GM18499 (cell line): ENCODE results near the gene IL17RE.
"Not testable (repeated sequence)": the region's sequence is repeated elsewhere in the genome, so short reads cannot be mapped to it uniquely, and the experiment has no call there.

Experiments used
- ATAC-seq: cut with Tn5 transposase; IDR thresholded peaks from one replicate; pipeline ENCODE4 v1.9.1; 2021; ENCODE audit warnings: moderate number of reproducible peaks; ENCODE audit not compliant: insufficient read depth, unreplicated experiment

The IL17RE gene

DNA sequence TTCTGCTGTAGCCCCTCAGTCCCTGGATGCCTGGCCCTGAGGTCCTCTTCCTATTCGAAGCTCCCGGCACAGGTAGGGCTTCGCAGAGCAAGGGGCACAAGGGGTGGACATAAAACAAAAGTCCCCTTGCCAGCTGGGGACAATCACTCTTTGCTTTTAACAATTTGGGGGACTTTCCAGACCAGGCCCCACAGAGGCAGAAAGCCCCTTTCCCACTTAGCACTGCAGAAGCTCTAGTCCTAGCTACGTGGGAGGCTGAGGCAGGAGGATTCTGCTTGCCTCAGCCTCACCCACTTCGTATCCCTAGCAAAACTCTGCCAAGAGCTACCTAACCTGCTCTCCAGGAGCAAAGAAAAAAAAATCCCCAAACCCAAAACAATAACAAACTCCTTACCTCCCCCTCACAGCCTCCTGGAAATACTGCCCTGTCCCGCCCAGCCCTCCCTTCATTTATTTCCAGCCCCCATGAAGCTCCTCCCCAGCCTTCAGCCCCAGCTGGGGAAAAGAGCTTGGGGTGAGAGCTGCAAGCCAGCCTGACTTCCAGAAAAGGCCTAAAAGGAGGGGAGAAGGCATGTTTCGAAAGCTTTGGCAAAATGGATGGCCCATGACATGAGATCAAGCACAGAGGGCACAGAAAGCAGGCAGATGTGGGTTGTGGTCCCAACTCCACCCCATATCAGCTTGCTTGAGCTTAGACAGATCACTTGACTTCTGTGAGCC lies 22.7 kb upstream of the IL17RE start, which contains the start of gene CIDEC:
Gene CIDEC, minus strand, starts transcription at position 424 of the 720 bp plus-strand sequence. CDS start 1,767 bp downstream, outside the sequence.
- no peak for ATAC-seq

DNA sequence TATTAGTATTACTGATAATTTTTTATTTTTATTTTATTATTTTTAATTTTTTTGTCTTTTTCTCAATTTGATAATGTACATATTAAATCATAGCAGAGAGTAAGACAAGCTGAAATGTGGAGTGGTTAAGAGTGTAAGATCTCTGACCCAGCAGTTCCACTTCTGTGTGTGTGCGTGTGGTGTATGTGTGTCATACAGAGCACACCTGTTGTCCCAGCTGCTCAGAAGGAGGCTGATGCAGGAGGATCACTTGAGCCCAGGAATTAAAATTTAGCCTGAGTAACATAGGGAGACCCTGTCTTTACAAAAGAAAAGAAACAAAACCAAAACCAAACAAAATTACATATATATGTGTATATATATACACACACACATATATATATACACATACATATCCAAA lies 21.2 kb upstream of the IL17RE start:
- ATAC-seq = no peak

DNA sequence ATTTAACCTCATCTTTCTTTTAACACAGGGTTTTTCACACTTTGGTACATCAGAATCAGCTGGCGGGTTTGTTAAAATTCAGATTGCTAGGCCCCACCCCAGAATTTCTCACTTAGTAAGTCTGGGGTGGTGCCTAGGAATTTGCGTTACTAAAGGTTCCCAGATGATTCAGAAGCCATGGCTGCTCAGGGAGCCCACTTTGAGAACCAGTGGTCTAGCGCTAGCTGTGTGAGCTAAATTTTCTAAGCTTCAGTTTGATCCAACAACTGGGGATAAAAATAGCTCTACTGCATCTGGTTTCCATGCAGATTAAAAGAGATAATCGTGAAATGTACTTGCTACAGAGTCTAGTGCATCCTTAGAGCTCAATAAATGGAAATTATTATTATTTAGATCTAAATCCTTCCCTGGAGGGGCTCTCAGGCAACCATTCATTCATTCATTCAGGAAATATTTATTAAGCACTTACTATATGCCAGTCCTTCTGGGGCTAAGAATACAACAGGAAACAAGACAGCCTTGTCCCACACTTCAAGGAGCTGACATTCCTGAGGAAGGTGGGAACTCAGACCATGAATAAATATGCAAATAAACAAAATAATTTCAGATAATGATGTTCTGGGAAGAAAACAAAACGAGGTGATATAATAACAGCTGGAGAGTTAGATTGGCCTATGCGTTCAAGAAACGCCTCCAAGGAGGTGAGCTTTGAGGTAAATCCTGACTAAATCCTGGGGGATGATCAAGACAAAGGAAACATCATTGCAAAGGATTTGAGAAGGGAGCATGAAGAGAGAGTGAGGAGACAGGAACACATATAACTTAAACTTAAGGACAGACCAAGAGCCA lies 18.7 kb upstream of the IL17RE start:
- ATAC-seq = no peak

DNA sequence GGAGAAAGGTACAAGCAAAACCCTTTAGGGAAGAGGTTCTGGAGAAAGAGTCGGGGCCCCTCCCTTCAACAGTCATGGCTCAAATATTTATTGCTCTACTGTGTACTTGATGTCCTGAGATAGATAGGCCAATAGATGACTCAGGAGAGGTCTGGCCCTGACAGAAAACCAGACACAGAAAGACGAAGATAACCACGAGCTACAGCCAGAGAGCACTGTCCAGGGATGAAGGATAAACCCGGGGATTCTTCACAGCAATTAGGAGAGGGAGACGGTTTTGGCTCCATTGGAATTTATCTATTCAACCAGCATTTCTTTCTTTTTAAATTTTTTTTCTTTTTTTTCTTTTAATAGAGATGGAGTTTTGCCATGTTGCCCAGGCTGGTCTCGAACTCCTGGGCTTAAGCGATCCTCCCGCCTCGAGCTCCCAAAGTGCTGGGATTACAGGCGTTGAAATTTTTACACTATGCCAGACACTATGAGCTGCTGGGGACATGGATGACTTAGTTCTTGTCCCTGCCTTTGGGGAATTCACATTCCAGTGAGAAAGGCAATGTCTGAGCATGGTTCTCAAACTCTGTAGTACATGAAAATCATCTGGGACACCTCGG lies 18.0 kb upstream of the IL17RE start:
- ATAC-seq = no peak

DNA sequence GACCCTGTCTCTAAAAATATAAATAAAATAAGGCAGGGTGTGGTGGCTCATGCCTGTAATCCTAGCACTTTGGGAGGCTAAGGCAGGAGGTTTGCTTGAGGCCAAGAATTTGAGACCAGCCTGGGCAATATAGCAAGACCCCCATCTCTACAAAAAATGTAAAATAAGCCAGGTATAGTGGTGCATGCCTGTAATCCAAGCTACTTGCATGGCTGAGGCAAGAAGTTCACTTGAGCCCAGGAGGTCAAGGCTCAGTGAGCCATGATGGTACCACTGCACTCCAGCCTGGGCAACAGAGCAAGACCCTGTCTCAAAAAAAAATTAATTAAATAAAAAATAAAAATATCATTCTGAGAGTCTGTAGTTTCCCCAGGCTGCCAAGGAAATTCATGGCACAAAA lies 16.3 kb upstream of the IL17RE start:
- ATAC-seq = no peak

DNA sequence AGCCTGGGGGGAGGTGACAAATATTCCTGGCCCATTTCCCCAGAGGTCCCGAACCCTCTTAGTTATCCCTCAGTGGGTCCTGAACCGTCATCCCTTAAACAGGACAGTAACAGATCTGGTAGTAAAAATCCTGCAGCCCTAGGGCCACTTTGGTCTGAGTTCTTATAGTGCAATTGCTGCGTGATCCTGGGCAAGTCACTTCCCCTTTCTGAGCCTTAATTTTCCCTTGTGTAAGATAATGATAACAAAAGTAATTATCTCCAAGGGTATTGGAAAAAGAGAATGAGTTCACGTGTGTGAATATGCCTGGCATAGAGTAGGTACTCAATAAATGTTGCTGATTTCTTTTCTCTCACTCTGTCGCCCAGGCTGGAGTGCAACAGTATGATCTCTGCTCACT lies 15.2 kb upstream of the IL17RE start:
- no peak for ATAC-seq

DNA sequence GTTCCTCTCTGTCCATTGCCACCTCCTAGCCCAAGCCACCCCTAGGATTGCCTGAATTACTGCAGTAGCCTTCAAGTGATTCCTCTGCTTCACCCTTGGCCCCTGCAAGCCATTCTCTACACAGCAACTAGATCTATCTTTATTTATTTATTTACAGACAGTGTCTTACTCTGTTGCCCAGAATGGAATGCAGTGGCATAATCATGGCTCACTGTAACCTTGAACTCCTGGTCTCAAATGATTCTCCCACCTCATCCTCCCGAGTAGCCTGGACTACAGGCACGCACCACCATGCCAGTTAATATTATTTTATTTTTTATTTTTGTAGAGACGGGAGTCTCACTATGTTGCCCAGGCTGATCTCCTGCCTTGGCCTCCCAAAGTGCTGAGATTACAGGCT lies 14.1 kb upstream of the IL17RE start:
- ATAC-seq = no peak

DNA sequence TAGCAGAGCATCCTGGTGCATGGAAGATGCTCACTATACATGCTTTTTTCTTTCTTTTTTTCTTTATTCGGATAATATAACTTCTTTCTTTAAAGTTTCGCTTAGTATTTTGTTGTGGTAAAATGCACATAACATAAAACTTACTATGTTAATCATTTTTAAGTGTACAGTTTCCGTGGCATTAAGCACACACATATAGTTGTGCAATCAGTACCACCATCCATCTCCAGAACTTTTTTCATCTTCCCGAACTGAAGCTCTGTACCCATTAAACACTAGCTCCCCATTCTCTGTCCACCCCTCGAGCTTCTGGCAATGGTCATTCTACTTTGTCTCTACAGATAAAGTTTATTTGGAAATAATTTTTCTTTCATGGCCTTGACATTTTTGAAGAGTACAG lies 13.2 kb upstream of the IL17RE start:
- no peak for ATAC-seq

DNA sequence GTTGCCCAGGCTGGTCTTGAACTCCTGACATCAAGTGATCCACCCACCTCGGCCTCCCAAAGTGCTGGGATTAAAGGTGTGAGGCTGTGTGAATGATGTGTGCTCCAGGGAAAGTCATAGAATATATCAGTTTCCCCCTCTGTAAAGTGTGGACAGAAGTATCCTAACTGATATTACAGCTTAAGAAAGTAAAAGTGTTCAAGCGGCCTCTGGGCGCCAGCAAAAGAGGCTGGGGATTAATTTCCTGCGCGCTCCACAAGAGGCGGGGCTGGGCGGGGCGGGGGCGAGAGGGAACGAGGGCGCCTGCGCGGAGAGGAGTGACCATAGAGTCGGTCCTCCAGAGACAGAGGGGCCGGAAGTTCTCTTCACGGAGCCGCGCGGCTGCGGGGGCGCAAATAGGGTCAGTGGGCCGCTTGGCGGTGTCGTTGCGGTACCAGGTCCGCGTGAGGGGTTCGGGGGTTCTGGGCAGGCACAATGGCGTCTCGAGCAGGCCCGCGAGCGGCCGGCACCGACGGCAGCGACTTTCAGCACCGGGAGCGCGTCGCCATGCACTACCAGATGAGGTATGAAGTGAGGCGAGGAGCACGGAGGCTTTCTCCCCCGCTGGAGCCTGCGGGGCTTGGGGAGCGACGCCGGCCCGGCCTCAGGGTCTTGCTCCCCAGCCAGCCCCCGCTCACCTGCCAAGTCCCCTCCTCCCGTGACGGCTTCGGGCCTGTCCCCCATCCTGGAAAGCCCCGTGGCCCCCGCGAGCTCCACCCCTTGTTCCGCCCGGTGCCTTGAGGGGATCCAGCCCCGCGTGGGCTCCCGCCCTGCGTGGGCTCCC lies 12.2 kb upstream of the IL17RE start, which contains the start of gene JAGN1:
Gene JAGN1, plus strand, starts transcription at position 362 of the 823 bp plus-strand sequence. Its CDS starts 113 bp downstream, at position 475.
- no peak for ATAC-seq

DNA sequence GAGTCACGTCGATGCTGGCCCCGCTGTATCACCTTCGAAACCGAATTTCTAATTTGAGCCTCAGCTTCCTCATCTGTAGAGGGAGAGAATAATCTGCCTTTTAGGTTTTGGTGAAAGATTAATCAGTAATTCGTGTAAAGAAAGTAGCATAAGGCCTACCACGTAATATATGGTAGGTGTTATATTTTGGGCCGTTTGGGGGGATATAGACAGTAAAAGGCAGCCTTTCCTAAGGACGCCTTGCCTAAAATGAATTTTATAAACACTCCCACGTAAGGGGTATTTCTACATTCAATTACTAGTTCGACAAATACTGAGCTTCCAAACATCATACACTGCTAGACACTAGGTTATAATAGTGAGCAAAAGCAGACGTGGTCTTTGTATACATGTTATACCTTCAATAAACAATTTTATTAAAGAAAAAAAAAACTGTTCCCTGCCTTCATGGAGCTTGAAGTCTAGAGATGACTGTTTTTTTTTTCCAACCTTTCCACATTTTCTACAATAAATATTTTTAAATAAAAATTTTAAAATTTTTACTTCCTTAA lies 11.5 kb upstream of the IL17RE start:
- no peak for ATAC-seq

DNA sequence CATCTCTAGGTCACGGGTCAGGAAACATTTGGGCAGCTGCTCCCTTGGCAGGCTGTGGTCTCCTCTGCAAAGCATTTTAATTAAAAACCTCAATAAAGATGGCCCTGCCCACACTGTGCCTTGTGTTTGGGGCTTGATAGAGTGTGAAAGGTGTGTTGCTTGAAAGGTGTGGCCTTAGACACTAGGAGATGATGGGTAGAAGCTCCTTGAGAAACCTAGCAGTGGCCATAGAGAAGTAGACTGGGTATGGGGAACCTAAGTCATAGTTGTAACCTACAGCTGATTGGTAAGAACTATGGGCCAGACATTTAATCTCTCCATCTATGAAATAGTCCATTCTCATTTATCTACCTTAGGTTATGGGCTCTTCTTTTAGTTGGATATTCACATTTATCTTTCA lies 8.9 kb upstream of the IL17RE start:
- no peak for ATAC-seq

DNA sequence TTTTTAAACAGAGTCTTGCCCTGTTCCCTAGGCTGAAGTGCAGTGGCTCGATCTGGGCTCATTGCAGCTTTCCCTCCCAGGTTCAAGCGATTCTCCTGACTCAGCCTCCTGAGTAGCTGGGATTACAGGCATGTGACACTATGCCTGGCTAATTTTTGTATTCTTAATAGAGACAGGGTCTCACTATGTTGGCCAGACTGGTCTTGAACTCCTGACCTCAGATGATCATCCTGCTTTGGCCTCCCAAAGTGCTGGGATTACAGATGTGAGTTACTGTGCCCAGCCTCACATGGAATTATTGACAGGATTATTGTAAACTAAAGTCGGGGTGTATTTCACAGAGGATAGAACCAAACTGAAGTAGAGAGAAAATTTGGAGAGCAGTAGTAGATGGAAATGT lies 6.9 kb upstream of the IL17RE start:
- ATAC-seq = not testable (repeated sequence)

DNA sequence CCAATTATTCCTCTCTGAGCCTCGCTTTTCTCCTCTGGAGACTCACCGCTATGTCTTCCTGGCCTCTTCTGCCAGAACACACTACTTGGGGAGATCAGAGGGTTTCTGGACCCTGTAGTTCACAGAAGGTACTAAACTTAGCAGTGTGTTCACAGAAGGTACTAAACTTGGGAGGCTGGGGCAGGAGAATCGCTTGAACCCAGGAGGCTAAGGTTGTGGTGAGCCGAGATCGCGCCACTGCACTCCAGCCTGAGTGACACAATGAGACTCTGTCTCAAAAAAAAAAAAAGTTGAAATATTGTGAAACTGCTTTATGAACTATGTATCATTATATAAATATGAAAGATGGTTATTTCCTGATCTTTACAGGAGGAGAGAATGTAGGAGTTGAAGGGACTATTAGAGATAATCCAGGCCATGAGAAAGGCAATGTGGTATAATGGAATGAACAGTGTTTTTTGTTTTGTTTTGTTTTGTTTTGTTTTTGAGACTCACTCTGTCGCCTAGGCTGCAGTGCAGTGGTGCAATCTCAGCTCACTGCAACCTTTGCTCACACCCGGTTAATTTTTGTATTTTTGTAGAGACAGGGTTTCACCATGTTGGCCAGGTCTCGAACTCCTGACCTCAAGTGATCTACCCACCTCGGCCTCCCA lies 5.8 kb upstream of the IL17RE start:
- not testable (repeated sequence) for ATAC-seq

DNA sequence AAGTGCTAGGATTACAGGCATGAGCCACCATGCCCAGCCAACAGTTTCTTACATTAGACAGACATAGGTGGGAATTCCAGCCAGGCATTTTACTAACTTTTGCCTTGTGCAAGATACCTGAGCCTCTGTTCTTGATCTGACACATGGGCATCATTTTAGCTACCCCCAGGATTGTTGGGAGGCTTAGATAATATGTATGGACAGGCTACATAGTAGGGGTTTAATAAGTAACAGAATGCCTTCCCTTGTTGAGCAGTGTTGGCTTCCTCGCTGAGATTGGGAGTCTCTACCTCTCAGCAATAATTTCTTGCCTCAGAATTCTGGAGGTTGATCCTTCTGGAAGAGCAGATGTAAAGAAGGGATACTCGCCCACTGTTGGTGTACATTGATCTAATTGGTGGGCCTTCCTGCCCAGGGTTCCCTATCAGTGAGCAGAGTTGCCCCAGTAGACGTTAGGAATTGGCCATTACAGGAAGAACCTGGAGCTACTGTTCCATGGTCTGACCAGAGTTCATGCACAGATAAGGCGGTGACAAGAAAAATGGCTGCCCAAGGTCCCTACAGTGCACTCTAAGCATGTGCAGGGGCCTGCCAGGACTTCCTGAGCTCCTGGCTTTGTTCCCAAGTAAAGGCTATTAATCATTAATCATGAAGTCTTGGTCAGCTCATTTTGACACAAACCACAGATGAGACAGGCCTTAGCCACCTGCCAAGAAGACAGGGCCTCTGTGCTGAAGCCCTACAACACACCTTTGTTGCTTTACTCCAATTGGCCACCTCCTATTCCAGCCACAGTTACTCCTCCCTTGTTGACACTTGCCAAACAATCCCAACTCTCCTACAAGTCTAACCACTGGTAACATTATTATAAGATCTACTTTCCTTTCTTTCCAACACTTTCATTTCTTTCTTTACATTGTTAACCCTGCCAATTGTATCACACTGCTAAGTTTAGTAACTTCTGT lies 5.0 kb upstream of the IL17RE start:
- no peak for ATAC-seq

DNA sequence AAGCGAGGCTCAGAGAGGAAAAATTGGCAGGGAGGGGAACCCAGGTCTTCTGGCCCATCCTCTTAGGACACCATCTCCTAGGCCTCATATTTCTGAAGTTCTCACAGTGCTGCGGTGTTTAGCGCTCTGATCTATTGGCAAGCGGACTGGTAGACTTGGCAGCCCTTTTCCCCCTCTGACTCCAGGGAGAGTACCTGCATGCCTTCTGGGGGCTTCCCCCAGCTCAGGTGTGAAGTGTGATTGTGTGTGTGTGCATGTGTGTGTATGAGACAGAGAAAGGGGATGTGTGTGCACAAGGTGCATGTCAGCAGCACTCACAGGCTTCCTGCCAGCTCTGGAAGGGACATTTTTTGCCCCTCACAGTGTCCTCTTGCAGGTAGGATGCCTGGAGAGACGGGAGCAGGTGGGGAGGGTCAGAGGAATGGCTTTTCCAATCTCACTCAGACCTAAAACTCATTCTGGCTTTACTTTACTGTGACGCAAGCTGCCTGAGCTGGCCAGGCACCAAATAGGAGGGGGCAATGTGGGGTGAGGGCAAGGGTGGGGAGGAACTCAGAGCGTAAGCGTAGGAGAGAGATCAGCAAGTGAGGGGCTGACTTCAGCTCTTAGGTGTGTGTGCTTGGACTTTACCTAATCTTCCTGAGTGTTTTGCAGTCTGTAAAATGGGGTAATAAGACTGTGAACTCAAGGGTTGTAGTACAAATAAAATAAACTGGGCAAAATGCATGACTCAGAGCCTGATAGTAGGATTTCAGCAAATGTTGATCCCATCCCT lies 4.0 kb upstream of the IL17RE start:
- no peak for ATAC-seq

DNA sequence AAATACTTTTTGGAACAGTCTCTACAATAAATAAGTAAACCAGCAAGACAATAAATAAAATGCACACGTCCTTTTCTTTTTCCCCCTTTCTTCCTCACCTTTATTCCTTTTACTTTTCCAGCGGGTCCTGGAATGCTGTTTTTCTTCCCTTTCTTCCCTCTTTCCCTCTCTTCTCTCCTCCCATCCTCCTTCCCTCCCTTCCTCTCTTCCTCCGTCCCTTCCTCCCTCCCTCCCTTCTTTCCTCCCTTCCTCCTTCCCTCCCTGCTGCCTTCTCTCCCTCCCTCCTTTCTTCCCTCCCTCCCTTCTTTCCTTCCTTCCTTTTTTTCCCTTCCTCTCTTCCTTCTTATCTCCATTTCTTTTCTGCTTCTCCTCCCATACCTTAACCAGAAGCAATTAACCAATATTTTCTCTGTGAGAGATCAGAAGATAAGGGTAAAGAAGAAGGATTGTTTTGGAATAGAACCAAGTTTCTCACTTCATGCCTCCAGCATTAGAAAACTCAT lies 3.3 kb upstream of the IL17RE start:
- no peak for ATAC-seq

DNA sequence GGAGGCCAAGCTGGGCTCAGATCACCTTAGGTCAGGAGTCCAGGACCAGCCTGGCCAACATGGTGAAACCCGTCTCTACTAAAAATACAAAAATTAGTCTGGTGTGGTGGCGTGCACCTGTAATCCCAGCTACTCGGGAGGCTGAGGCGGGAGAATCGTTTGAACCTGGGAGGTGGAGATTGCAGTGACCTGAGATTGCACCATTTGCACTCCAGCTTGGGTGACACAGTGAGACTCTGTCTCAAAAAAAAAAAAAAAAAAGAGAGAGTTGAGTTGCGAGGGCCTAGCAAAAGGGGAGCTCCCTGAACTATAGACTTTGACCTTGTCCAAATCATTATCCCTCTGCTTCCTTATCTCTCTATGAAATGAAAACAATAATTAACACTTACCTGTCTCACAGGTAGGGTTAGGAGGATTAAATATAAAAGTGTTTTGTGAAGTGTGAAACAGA lies 1.7 kb upstream of the IL17RE start:
- not testable (repeated sequence) for ATAC-seq
